CD14-positive monocyte (primary cell): ENCODE results near the gene DDX50. TPM values are rescaled to one million over a fixed set of nuclear protein-coding genes. Genes with fewer than 3 reads are reported as not detected.

Experiments
- DNase-seq, 3 donors: peaks; one replicate each; pipeline ENCODE4 v3.0.0-alpha.2; 2011 to 2022
- H2AFZ ChIP-seq: 2 replicates; pipeline ENCODE4 v1.6.0; 2012; ENCODE audit warnings: mild to moderate bottlenecking, low read depth, low read length, inconsistent platforms; ENCODE audit not compliant: insufficient read depth, poor library complexity, severe bottlenecking
- H3K27ac ChIP-seq, 2 donors: 1 replicate in 1 of 2; 2 replicates in 1 of 2; pipeline ENCODE4 v1.5.1; 2012 to 2013; ENCODE audit warnings: low read length in 2 of 2, control low read depth in 1 of 2, inconsistent platforms in 1 of 2, low read depth in 1 of 2, mild to moderate bottlenecking in 1 of 2
- H3K27me3 ChIP-seq, 2 donors: one replicate each; pipeline versions ENCODE4 v1.6.0 to v1.6.1; 2011 to 2013; ENCODE audit warnings: low read length in 2 of 2; ENCODE audit not compliant: control insufficient read depth in 2 of 2, insufficient read depth in 2 of 2
- H3K36me3 ChIP-seq, 2 donors: replicated peaks in 1 of 2; 1 replicate in 1 of 2; 2 replicates in 1 of 2; pipeline versions ENCODE4 v1.5.1 to v1.6.1; 2012 to 2013; ENCODE audit warnings: low read length in 2 of 2, control low read depth in 1 of 2, inconsistent platforms in 1 of 2, mild to moderate bottlenecking in 1 of 2; ENCODE audit not compliant: insufficient read depth in 2 of 2, control insufficient read depth in 1 of 2
- H3K4me1 ChIP-seq, 2 donors: 1 replicate in 1 of 2; 2 replicates in 1 of 2; pipeline versions ENCODE4 v1.5.1 to v1.6.1; 2012 to 2013; ENCODE audit warnings: low read length in 2 of 2, control low read depth in 1 of 2, inconsistent platforms in 1 of 2, mild to moderate bottlenecking in 1 of 2, moderate library complexity in 1 of 2; ENCODE audit not compliant: insufficient read depth in 2 of 2, control insufficient read depth in 1 of 2
- H3K4me2 ChIP-seq: replicated peaks from 2 replicates; pipeline ENCODE3; 2012; ENCODE audit warnings: low read length, moderate library complexity, mild to moderate bottlenecking; ENCODE audit not compliant: poor library complexity, severe bottlenecking; ENCODE audit errors: extremely low read depth
- H3K4me3 ChIP-seq, 3 experiments: fragments of 200-600 bp in 1 of 3; sonication (generic) in 1 of 3; replicated peaks in 1 of 3; 1 replicate in 2 of 3; 2 replicates in 1 of 3; pipeline ENCODE4 v1.5.1; 2011 to 2013; ENCODE audit warnings: low read length in 3 of 3, mild to moderate bottlenecking in 3 of 3, control low read depth in 2 of 3, low read depth in 2 of 3, inconsistent platforms in 1 of 3, moderate library complexity in 1 of 3
- H3K79me2 ChIP-seq: 2 replicates; pipeline ENCODE4 v1.6.0; 2012; ENCODE audit warnings: mild to moderate bottlenecking, control low read depth, inconsistent platforms, low read length, moderate library complexity; ENCODE audit not compliant: insufficient read depth
- H3K9ac ChIP-seq: 2 replicates; pipeline ENCODE4 v1.6.0; 2017; ENCODE audit warnings: low read length, mild to moderate bottlenecking; ENCODE audit not compliant: insufficient read depth, poor library complexity, severe bottlenecking
- H3K9me3 ChIP-seq, 2 donors: replicated peaks in 1 of 2; 1 replicate in 1 of 2; 2 replicates in 1 of 2; pipeline versions ENCODE4 v1.5.1 to v1.6.1; 2012 to 2013; ENCODE audit warnings: low read length in 2 of 2, control low read depth in 1 of 2; ENCODE audit not compliant: control insufficient read depth in 1 of 2, insufficient read depth in 1 of 2
- H4K20me1 ChIP-seq: 2 replicates; pipeline ENCODE4 v1.6.0; 2012; ENCODE audit warnings: mild to moderate bottlenecking, low read length, control low read depth, moderate library complexity; ENCODE audit not compliant: insufficient read depth
- H3K27ac Mint-ChIP-seq, 7 donors: one replicate each; pipeline ENCODE4 v1.8.0; 2020; ENCODE audit warnings: mild to moderate bottlenecking in 7 of 7, mixed read lengths in 7 of 7, moderate library complexity in 6 of 7, inconsistent platforms in 2 of 7
- H3K27me3 Mint-ChIP-seq, 3 donors: one replicate each; pipeline ENCODE4 v1.8.0; 2021 to 2022; ENCODE audit warnings: low read depth in 3 of 3, mild to moderate bottlenecking in 3 of 3, mixed read lengths in 3 of 3, moderate library complexity in 3 of 3, inconsistent platforms in 1 of 3
- H3K36me3 Mint-ChIP-seq, 2 donors: one replicate each; pipeline ENCODE4 v1.8.0; 2020; ENCODE audit warnings: mixed read lengths in 2 of 2, inconsistent platforms in 1 of 2, mild to moderate bottlenecking in 1 of 2
- H3K4me1 Mint-ChIP-seq: one replicate; pipeline ENCODE4 v1.8.0; 2020; ENCODE audit warnings: mild to moderate bottlenecking, mixed read lengths
- H3K4me3 Mint-ChIP-seq, 2 donors: one replicate each; pipeline ENCODE4 v1.8.0; 2020; ENCODE audit warnings: mild to moderate bottlenecking in 2 of 2, mixed read lengths in 2 of 2, moderate library complexity in 1 of 2
- H3K9me3 Mint-ChIP-seq, 7 donors: one replicate each; pipeline ENCODE4 v1.8.0; 2020 to 2022; ENCODE audit warnings: mixed read lengths in 7 of 7, mild to moderate bottlenecking in 6 of 7, moderate library complexity in 6 of 7, inconsistent platforms in 2 of 7
- WGBS: methylation state at CpG from one replicate; pipeline ENCODE4 v1.1.5; 2013; ENCODE audit warnings: missing lambda C conversion rate; ENCODE audit not compliant: insufficient coverage; 5-methylcytosine and 5-hydroxymethylcytosine counted together
- intact Hi-C, 2 donors: fragments of 100-400 bp; cut with micrococcal nuclease; formaldehyde crosslinking; loops; one replicate each; pipeline versions ENCODE4 v1.15.0 to v1.15.1; 2023
- polyA plus RNA-seq, 3 donors: library from polyadenylated mRNA; depleted of rRNA in 1 of 3; unstranded in 2 of 3; stranded (reverse) in 1 of 3; fragments of 300-500 nt in 2 of 3; fragments of >200 nt in 1 of 3; fragmentation: Illumina TruSeq in 2 of 3; gene quantifications; 1 replicate in 2 of 3; 2 replicates in 1 of 3; pipeline ENCODE4 v1.2.3, GENCODE V29; 2012 to 2021
- TF ChIP-seq, protein P1 (sequence below): fragments of 200-600 bp; IDR thresholded peaks from one replicate; pipeline ENCODE4 v1.8.0; 2022; ENCODE audit warnings: antibody characterized with exemption, mild to moderate bottlenecking

DDX50 gene
- polyA plus RNA-seq, 3 donors = 14.2 to 17.1 (median 17.0) TPM

DNA sequence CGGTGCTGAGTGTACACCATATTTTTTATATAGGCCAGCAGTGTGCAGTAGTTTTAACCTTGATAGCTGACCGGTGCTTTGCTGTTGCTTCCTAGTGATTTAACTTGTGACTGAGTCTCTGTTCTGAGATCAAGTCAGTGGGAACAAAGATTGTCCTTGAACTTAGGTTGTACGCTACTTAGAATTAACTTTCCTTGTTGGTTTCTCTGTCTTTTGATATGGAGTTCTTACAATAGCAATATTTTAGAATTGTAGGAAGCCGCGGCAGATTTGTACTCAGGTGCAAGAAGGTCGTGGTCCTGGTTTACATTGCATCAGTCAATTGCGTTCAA, 56.1 kb downstream of the DDX50 start:
- peak overlapping the region in 1 of 2 donors; percentile 95 for H3K27ac ChIP-seq
- H3K9ac ChIP-seq = peak overlapping the region; percentile 94
- TF ChIP-seq, protein P1, sequence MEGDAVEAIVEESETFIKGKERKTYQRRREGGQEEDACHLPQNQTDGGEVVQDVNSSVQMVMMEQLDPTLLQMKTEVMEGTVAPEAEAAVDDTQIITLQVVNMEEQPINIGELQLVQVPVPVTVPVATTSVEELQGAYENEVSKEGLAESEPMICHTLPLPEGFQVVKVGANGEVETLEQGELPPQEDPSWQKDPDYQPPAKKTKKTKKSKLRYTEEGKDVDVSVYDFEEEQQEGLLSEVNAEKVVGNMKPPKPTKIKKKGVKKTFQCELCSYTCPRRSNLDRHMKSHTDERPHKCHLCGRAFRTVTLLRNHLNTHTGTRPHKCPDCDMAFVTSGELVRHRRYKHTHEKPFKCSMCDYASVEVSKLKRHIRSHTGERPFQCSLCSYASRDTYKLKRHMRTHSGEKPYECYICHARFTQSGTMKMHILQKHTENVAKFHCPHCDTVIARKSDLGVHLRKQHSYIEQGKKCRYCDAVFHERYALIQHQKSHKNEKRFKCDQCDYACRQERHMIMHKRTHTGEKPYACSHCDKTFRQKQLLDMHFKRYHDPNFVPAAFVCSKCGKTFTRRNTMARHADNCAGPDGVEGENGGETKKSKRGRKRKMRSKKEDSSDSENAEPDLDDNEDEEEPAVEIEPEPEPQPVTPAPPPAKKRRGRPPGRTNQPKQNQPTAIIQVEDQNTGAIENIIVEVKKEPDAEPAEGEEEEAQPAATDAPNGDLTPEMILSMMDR = no peak
- WGBS = 75% methylated on average over 2 of the region's 7 CpGs
- DNase-seq = no peak
- H3K9me3 Mint-ChIP-seq = peaks cover 0 to 5% (median 0%) of the 10 kb centered on the region in 7 donors
- peaks cover 26% of the 10 kb centered on the region for H3K4me1 Mint-ChIP-seq
- H3K4me1 ChIP-seq = peaks cover 22 to 23% of the 10 kb centered on the region in 2 donors
- peak overlapping the region; percentile 99 to 100 for H3K4me3 Mint-ChIP-seq
- peaks cover 64% of the 10 kb centered on the region for H3K79me2 ChIP-seq
- peaks cover 22 to 29% of the 10 kb centered on the region in 2 donors for H3K36me3 Mint-ChIP-seq
- peaks cover 25 to 32% of the 10 kb centered on the region in 2 donors for H3K36me3 ChIP-seq
- H3K27ac Mint-ChIP-seq = peak overlapping the region; percentile 99 to 100 (median 100)
- intact Hi-C loops = loop anchor here in 1 of 2 donors (2.0 to 5.0 kb wide), 2 partner anchors 56 to 165 kb away; partner anchors contain the start of genes DDX50 and VPS26A
- no peaks in the 10 kb centered on the region for H3K9me3 ChIP-seq
- H3K27me3 ChIP-seq = no peaks in the 10 kb centered on the region
- peak overlapping the region; percentile 79 for H3K4me2 ChIP-seq
- peaks cover 0 to 3% (median 2%) of the 10 kb centered on the region in 3 donors for H3K27me3 Mint-ChIP-seq
- H3K4me3 ChIP-seq = peak overlapping the region; percentile 6 to 89 (median 85)
- H4K20me1 ChIP-seq = peaks cover 52% of the 10 kb centered on the region
- no peak overlapping the region for H2AFZ ChIP-seq

DNA sequence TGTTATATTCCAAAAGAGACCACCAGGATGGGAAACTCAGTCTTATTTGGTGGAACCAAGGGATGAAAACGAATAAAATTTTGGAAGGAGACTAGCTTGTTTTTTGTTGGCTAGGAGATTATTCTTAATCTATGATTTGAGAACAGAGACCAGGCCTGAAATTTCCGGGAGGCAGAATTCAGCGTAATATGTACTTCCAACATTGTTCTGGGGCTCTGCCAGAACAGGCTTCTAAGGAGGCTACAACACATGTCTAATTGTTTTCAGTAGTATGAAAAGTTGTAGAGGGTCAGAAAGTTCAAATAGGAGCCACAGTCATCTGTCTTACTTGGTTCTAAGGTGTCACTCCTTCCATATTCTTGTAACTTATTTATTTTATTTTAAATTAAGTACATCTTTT, 56.5 kb downstream of the DDX50 start:
- Mint-ChIP-seq H3K36me3 (peaks cover 23 to 33% of the 10 kb centered on the region in 2 donors), H3K9me3 (peaks cover 0 to 5% (median 0%) of the 10 kb centered on the region in 7 donors), H3K27me3 (peaks cover 0 to 3% (median 0%) of the 10 kb centered on the region in 3 donors), H3K4me3 (peak overlapping the region; percentile 99 to 100), H3K4me1 (peaks cover 26% of the 10 kb centered on the region), H3K27ac (peak overlapping the region; percentile 99 to 100 (median 100))
- Histone ChIP-seq H3K27ac (peak overlapping the region in 1 of 2 donors; percentile 95), H3K4me1 (peaks cover 22 to 23% of the 10 kb centered on the region in 2 donors), H3K4me3 (peak overlapping the region in 2 of 3 experiments; percentile 85 to 89), H3K9ac (no peak overlapping the region), H3K27me3 (no peaks in the 10 kb centered on the region), H3K79me2 (peaks cover 68% of the 10 kb centered on the region), H3K9me3 (no peaks in the 10 kb centered on the region), H4K20me1 (peaks cover 56% of the 10 kb centered on the region), H3K36me3 (peaks cover 29 to 36% of the 10 kb centered on the region in 2 donors), H2AFZ (no peak overlapping the region), H3K4me2 (peak overlapping the region; percentile 79)
- no peak for DNase-seq
- 95% methylated on average over 3 of the region's 3 CpGs for WGBS
- TF ChIP-seq, protein P1 = no peak
- intact Hi-C loops = loop anchor here in 1 of 2 donors (2.0 to 5.0 kb wide), 2 partner anchors 57 to 165 kb away; partner anchors contain the start of genes DDX50 and VPS26A
